Activated naive CD4-positive, alpha-beta T cell treated with anti-CD3 and anti-CD28 coated beads for 36 hours (primary cell): ENCODE data around the gene CNOT11. TPM values are rescaled to one million over a fixed set of nuclear protein-coding genes. Genes with fewer than 3 reads are reported as not detected.
"Not testable (repeated sequence)": the region's sequence is repeated elsewhere in the genome, so short reads cannot be mapped to it uniquely, and the experiment has no call there.

Experiments
- CTCF ChIA-PET: fragments of 350-600 bp; sonication (Branson Sonifier 250); formaldehyde crosslinking; loops from one replicate; lab custom pipeline; 2021; ENCODE audit warnings: antibody characterized with exemption; lab: Charles Lee
- DNase-seq: peaks from one replicate; pipeline ENCODE4 v3.0.0-alpha.2; 2020
- H3K27ac Mint-ChIP-seq: one replicate; pipeline ENCODE4 v1.8.0; 2021; ENCODE audit warnings: mild to moderate bottlenecking, mixed read lengths
- H3K27me3 Mint-ChIP-seq: one replicate; pipeline ENCODE4 v1.8.0; 2021; ENCODE audit warnings: low read depth, mixed read lengths
- H3K36me3 Mint-ChIP-seq: one replicate; pipeline ENCODE4 v1.8.0; 2021; ENCODE audit warnings: low read depth, mixed read lengths
- H3K4me1 Mint-ChIP-seq: one replicate; pipeline ENCODE4 v1.8.0; 2021; ENCODE audit warnings: low read depth, mixed read lengths
- H3K4me3 Mint-ChIP-seq: one replicate; pipeline ENCODE4 v1.8.0; 2021; ENCODE audit warnings: mild to moderate bottlenecking, moderate library complexity, mixed read lengths
- H3K9me3 Mint-ChIP-seq: one replicate; pipeline ENCODE4 v1.8.0; 2021; ENCODE audit warnings: mixed read lengths
- intact Hi-C: fragments of 100-400 bp; cut with micrococcal nuclease; formaldehyde crosslinking; loops from one replicate; pipeline ENCODE4 v1.15.1; 2023
- total RNA-seq, 2 experiments: library from RNA; stranded (reverse); gene quantifications; one replicate each; pipeline ENCODE4 v1.2.3, GENCODE V29; 2021

CNOT11 gene
- total RNA-seq, 2 experiments from 2014 or later, result 38.3 to 40.3 TPM

GRCh38 chr2:101232770-101233169 is 19.9 kb upstream of the CNOT11 start:
- Mint-ChIP-seq H3K4me1 (no peaks in the 10 kb centered on the region), H3K36me3 (no peaks in the 10 kb centered on the region), H3K27me3 (no peaks in the 10 kb centered on the region), H3K4me3 (no peak overlapping the region), H3K9me3 (no peaks in the 10 kb centered on the region), H3K27ac (no peak overlapping the region)
- intact Hi-C loops, result no loop called here
- CTCF ChIA-PET, result interaction anchor here (0.6 to 1.5 kb wide), 2 partner anchors 27 to 576 kb away, joined by 5 read pairs; no protein-coding TSS in a partner anchor
- no peak for DNase-seq

GRCh38 chr2:101234169-101234938 is 18.3 kb upstream of the CNOT11 start:
- intact Hi-C loops, result no loop called here
- no peaks in the 10 kb centered on the region for H3K4me1 Mint-ChIP-seq
- no peaks in the 10 kb centered on the region for H3K9me3 Mint-ChIP-seq
- CTCF ChIA-PET, result interaction anchor here (0.5 to 1.6 kb wide), 2 partner anchors 29 to 1083 kb away, joined by 4 to 6 read pairs; no protein-coding TSS in a partner anchor
- H3K27me3 Mint-ChIP-seq, result no peaks in the 10 kb centered on the region
- H3K4me3 Mint-ChIP-seq, result no peak overlapping the region
- no peak overlapping the region for H3K27ac Mint-ChIP-seq
- DNase-seq, result no peak
- no peaks in the 10 kb centered on the region for H3K36me3 Mint-ChIP-seq

- H3K9me3 Mint-ChIP-seq, DNase-seq, H3K27me3 Mint-ChIP-seq, intact Hi-C loops, H3K4me3 Mint-ChIP-seq, H3K27ac Mint-ChIP-seq, H3K36me3 Mint-ChIP-seq, H3K4me1 Mint-ChIP-seq: not testable (repeated sequence)
- CTCF ChIA-PET, result interaction anchor here (0.9 kb wide), 1 partner anchor 24 kb away, joined by 3 read pairs; no protein-coding TSS in a partner anchor
Measured at GRCh38 chr2:101235956-101236355, 16.7 kb upstream of the CNOT11 start.

- H3K4me3 Mint-ChIP-seq, H3K36me3 Mint-ChIP-seq, H3K4me1 Mint-ChIP-seq, CTCF ChIA-PET, H3K27me3 Mint-ChIP-seq, intact Hi-C loops, H3K9me3 Mint-ChIP-seq, DNase-seq, H3K27ac Mint-ChIP-seq: not testable (repeated sequence)
Measured at GRCh38 chr2:101237944-101238343, 14.7 kb upstream of the CNOT11 start.

- Mint-ChIP-seq H3K36me3 (no peaks in the 10 kb centered on the region), H3K9me3 (no peaks in the 10 kb centered on the region), H3K4me3 (no peak overlapping the region), H3K27me3 (no peaks in the 10 kb centered on the region), H3K27ac (peak overlapping the region; percentile 28), H3K4me1 (no peaks in the 10 kb centered on the region)
- CTCF ChIA-PET, result interaction anchor here (0.5 to 1.5 kb wide), 4 partner anchors 9 to 428 kb away, joined by 3 to 7 read pairs (median 4); no protein-coding TSS in a partner anchor
- no peak for DNase-seq
- intact Hi-C loops, result no loop called here
Measured at GRCh38 chr2:101238930-101239759, 13.5 kb upstream of the CNOT11 start.

GRCh38 chr2:101239760-101240118 is 12.9 kb upstream of the CNOT11 start:
- H3K27me3 Mint-ChIP-seq, H3K4me1 Mint-ChIP-seq, DNase-seq, H3K36me3 Mint-ChIP-seq, H3K27ac Mint-ChIP-seq, H3K9me3 Mint-ChIP-seq, H3K4me3 Mint-ChIP-seq: not testable (repeated sequence)
- intact Hi-C loops, result loop anchor here (1.0 kb wide), 1 partner anchor 148 kb away; the partner anchor contains the start of gene CREG2
- CTCF ChIA-PET, result interaction anchor here (0.6 to 1.5 kb wide), 4 partner anchors 9 to 502 kb away, joined by 3 to 7 read pairs (median 4); no protein-coding TSS in a partner anchor

GRCh38 chr2:101240694-101241093 is 12.0 kb upstream of the CNOT11 start:
- DNase-seq, H3K9me3 Mint-ChIP-seq, H3K27ac Mint-ChIP-seq, H3K27me3 Mint-ChIP-seq, H3K36me3 Mint-ChIP-seq, H3K4me1 Mint-ChIP-seq, H3K4me3 Mint-ChIP-seq: not testable (repeated sequence)
- CTCF ChIA-PET, result interaction anchor here (0.9 to 1.5 kb wide), 4 partner anchors 8 to 501 kb away, joined by 3 to 7 read pairs (median 4); no protein-coding TSS in a partner anchor
- intact Hi-C loops, result loop anchor here (1.0 kb wide), 1 partner anchor 147 kb away; the partner anchor contains the start of gene CREG2

- H3K36me3 Mint-ChIP-seq, result no peaks in the 10 kb centered on the region
- DNase-seq, result no peak
- CTCF ChIA-PET, result interaction anchor here (0.9 to 1.5 kb wide), 3 partner anchors 8 to 101 kb away, joined by 4 to 7 read pairs (median 4); no protein-coding TSS in a partner anchor
- no peak overlapping the region for H3K4me3 Mint-ChIP-seq
- H3K27ac Mint-ChIP-seq, result no peak overlapping the region
- H3K9me3 Mint-ChIP-seq, result no peaks in the 10 kb centered on the region
- no peaks in the 10 kb centered on the region for H3K4me1 Mint-ChIP-seq
- no peaks in the 10 kb centered on the region for H3K27me3 Mint-ChIP-seq
- intact Hi-C loops, result no loop called here
Measured at GRCh38 chr2:101241158-101241557, 11.5 kb upstream of the CNOT11 start.

GRCh38 chr2:101244373-101244772 is 8.3 kb upstream of the CNOT11 start:
- H3K27me3 Mint-ChIP-seq, H3K27ac Mint-ChIP-seq, intact Hi-C loops, H3K4me3 Mint-ChIP-seq, DNase-seq, H3K4me1 Mint-ChIP-seq, H3K9me3 Mint-ChIP-seq, H3K36me3 Mint-ChIP-seq: not testable (repeated sequence)
- CTCF ChIA-PET, result interaction anchor here (0.6 kb wide), 2 partner anchors 170 to 213 kb away, joined by 3 read pairs; no protein-coding TSS in a partner anchor

- H3K36me3 Mint-ChIP-seq, H3K27me3 Mint-ChIP-seq, H3K4me1 Mint-ChIP-seq, DNase-seq, H3K9me3 Mint-ChIP-seq, H3K27ac Mint-ChIP-seq, intact Hi-C loops, H3K4me3 Mint-ChIP-seq: not testable (repeated sequence)
- CTCF ChIA-PET, result interaction anchor here (0.6 kb wide), 1 partner anchor 170 kb away, joined by 3 read pairs; no protein-coding TSS in a partner anchor
Measured at GRCh38 chr2:101244899-101245298, 7.8 kb upstream of the CNOT11 start.

- intact Hi-C loops, DNase-seq, H3K9me3 Mint-ChIP-seq, H3K4me3 Mint-ChIP-seq, H3K36me3 Mint-ChIP-seq, H3K27ac Mint-ChIP-seq, H3K27me3 Mint-ChIP-seq, H3K4me1 Mint-ChIP-seq: not testable (repeated sequence)
- CTCF ChIA-PET, result interaction anchor here (0.6 to 0.8 kb wide), 2 partner anchors 39 to 169 kb away, joined by 3 read pairs; no protein-coding TSS in a partner anchor
Measured at GRCh38 chr2:101245468-101245867, 7.2 kb upstream of the CNOT11 start.

GRCh38 chr2:101248756-101249155 is 3.9 kb upstream of the CNOT11 start:
- DNase-seq, H3K36me3 Mint-ChIP-seq, H3K27me3 Mint-ChIP-seq, H3K4me1 Mint-ChIP-seq, H3K4me3 Mint-ChIP-seq, H3K9me3 Mint-ChIP-seq, intact Hi-C loops, H3K27ac Mint-ChIP-seq: not testable (repeated sequence)
- CTCF ChIA-PET, result interaction anchor here (1.9 to 2.1 kb wide), 2 partner anchors 8 to 43 kb away, joined by 6 to 7 read pairs; no protein-coding TSS in a partner anchor
